CD4-positive, CD25-positive, alpha-beta regulatory T cell (primary cell): ENCODE measurements around the gene TOMM7. TPM values are rescaled to one million over a fixed set of nuclear protein-coding genes. Genes with fewer than 3 reads are reported as not detected.
"Not testable (repeated sequence)": the region's sequence is repeated elsewhere in the genome, so short reads cannot be mapped to it uniquely, and the experiment has no call there.

Source experiments
- ATAC-seq, 2 donors: fragments of 150-1000 bp; cut with Tn5 transposase; one replicate each; pipeline ENCODE4 v1.10.0; 2021; ENCODE audit warnings: low read depth in 2 of 2, moderate number of reproducible peaks in 2 of 2, moderate library complexity in 1 of 2
- DNase-seq, 3 donors: peaks; one replicate each; pipeline versions ENCODE4 v3.0.0 to v3.0.0-alpha.2; 2012 to 2022; ENCODE audit warnings: mixed read lengths in 1 of 3
- H3K27ac ChIP-seq: one replicate; pipeline ENCODE4 v1.7.0; 2013; ENCODE audit warnings: mild to moderate bottlenecking, low read length; ENCODE audit not compliant: insufficient read depth, poor library complexity, severe bottlenecking
- H3K27me3 ChIP-seq: one replicate; pipeline ENCODE4 v1.7.0; 2013; ENCODE audit warnings: low read length; ENCODE audit not compliant: control insufficient read depth, insufficient read depth
- H3K36me3 ChIP-seq: one replicate; pipeline ENCODE4 v1.7.0; 2013; ENCODE audit warnings: mild to moderate bottlenecking, low read length, moderate library complexity; ENCODE audit not compliant: control insufficient read depth, insufficient read depth
- H3K4me1 ChIP-seq: 2 replicates; pipeline ENCODE4 v1.7.0; 2013; ENCODE audit warnings: mild to moderate bottlenecking, low read length; ENCODE audit not compliant: insufficient read depth, control insufficient read depth, poor library complexity, severe bottlenecking
- H3K4me3 ChIP-seq: one replicate; pipeline ENCODE4 v1.7.0; 2013; ENCODE audit warnings: low read depth, mild to moderate bottlenecking, low read length, moderate library complexity
- H3K9me3 ChIP-seq, 2 experiments: 1 replicate in 1 of 2; 2 replicates in 1 of 2; pipeline ENCODE4 v1.7.0; 2013; ENCODE audit warnings: low read length in 2 of 2, mild to moderate bottlenecking in 1 of 2, moderate library complexity in 1 of 2; ENCODE audit not compliant: control insufficient read depth in 2 of 2
- H3K27ac Mint-ChIP-seq, 3 donors: one replicate each; pipeline ENCODE4 v1.8.0; 2020 to 2022; ENCODE audit warnings: mild to moderate bottlenecking in 3 of 3, mixed read lengths in 3 of 3, moderate library complexity in 2 of 3
- H3K27me3 Mint-ChIP-seq: one replicate; pipeline ENCODE4 v1.8.0; 2022; ENCODE audit warnings: mild to moderate bottlenecking, mixed read lengths
- H3K36me3 Mint-ChIP-seq: one replicate; pipeline ENCODE4 v1.8.0; 2020; ENCODE audit warnings: mixed read lengths
- H3K4me1 Mint-ChIP-seq, 4 donors: one replicate each; pipeline ENCODE4 v1.8.0; 2020 to 2022; ENCODE audit warnings: mixed read lengths in 4 of 4, mild to moderate bottlenecking in 1 of 4
- H3K4me3 Mint-ChIP-seq, 4 donors: one replicate each; pipeline ENCODE4 v1.8.0; 2020 to 2022; ENCODE audit warnings: mild to moderate bottlenecking in 4 of 4, mixed read lengths in 4 of 4, moderate library complexity in 3 of 4
- H3K9me3 Mint-ChIP-seq, 7 donors: one replicate each; pipeline ENCODE4 v1.8.0; 2020 to 2022; ENCODE audit warnings: mixed read lengths in 7 of 7, mild to moderate bottlenecking in 3 of 7, moderate library complexity in 2 of 7
- polyA plus RNA-seq, 4 donors: library from polyadenylated mRNA; unstranded; fragments of 300-500 nt; fragmentation: Illumina TruSeq; gene quantifications; one replicate each; pipeline ENCODE4 v1.2.3, GENCODE V29; 2021
- total RNA-seq: library from RNA; stranded (reverse); gene quantifications from one replicate; pipeline ENCODE4 v1.2.3, GENCODE V29; 2022

Gene TOMM7
- total and polyA plus RNA-seq, 5 donors from 2014 or later = 217 to 490 (median 405) TPM

GRCh38 chr7:22842383-22842941 lies 19.8 kb upstream of the TOMM7 start:
- no peaks in the 10 kb centered on the region for H3K36me3 ChIP-seq
- DNase-seq = no peak

GRCh38 chr7:22841954-22842353 lies 19.3 kb upstream of the TOMM7 start:
- DNase-seq = no peak
- peaks cover 0 to 2% (median 0%) of the 10 kb centered on the region in 7 donors for H3K9me3 Mint-ChIP-seq
- no peak overlapping the region for H3K27ac ChIP-seq
- H3K4me3 Mint-ChIP-seq = no peak overlapping the region
- no peak overlapping the region for H3K4me3 ChIP-seq
- no peaks in the 10 kb centered on the region for H3K9me3 ChIP-seq
- H3K4me1 ChIP-seq = no peaks in the 10 kb centered on the region
- no peaks in the 10 kb centered on the region for H3K36me3 ChIP-seq
- H3K27ac Mint-ChIP-seq = no peak overlapping the region
- no peak for ATAC-seq
- peaks cover 19% of the 10 kb centered on the region for H3K27me3 Mint-ChIP-seq
- H3K4me1 Mint-ChIP-seq = no peaks in the 10 kb centered on the region
- no peaks in the 10 kb centered on the region for H3K36me3 Mint-ChIP-seq
- no peaks in the 10 kb centered on the region for H3K27me3 ChIP-seq

More at GRCh38 chr7:22842383-22842941, 19.8 kb upstream of the TOMM7 start:
- no peak for ATAC-seq
- H3K4me3 ChIP-seq = no peak overlapping the region
- Mint-ChIP-seq H3K9me3 (peaks cover 0 to 2% (median 0%) of the 10 kb centered on the region in 7 donors), H3K4me3 (no peak overlapping the region), H3K27me3 (peaks cover 17% of the 10 kb centered on the region), H3K27ac (no peak overlapping the region), H3K4me1 (no peaks in the 10 kb centered on the region), H3K36me3 (no peaks in the 10 kb centered on the region)
- no peaks in the 10 kb centered on the region for H3K9me3 ChIP-seq
- no peaks in the 10 kb centered on the region for H3K27me3 ChIP-seq
- no peak overlapping the region for H3K27ac ChIP-seq
- H3K4me1 ChIP-seq = no peaks in the 10 kb centered on the region

DNA sequence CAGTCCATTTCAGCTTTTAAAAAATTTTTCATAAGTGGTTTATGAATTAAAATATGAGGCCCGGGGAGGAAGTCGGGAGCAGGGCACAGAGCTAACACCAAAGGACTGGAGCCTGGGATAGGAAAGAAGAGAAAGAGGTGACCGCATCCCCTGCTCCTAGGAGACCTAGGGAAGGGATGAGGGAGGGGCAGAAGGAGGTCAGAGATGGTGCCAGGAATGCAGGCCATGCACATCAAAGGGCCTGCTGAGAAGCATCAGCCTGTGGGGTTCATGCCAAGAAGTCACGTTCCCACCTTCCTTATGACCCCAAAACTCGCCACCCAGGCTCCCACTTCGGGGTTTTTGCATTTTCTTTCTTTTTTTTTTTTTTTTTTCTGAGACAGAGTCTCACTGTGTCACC lies 14.7 kb upstream of the TOMM7 start:
- no peaks in the 10 kb centered on the region for H3K4me1 Mint-ChIP-seq
- no peak overlapping the region for H3K4me3 Mint-ChIP-seq
- Histone ChIP-seq H3K27me3 (no peaks in the 10 kb centered on the region), H3K4me3 (no peak overlapping the region), H3K9me3 (no peaks in the 10 kb centered on the region), H3K27ac (no peak overlapping the region), H3K4me1 (no peaks in the 10 kb centered on the region), H3K36me3 (no peaks in the 10 kb centered on the region)
- H3K27ac Mint-ChIP-seq = no peak overlapping the region
- no peaks in the 10 kb centered on the region for H3K36me3 Mint-ChIP-seq
- DNase-seq (no peak), ATAC-seq (no peak)
- H3K27me3 Mint-ChIP-seq = peaks cover 47% of the 10 kb centered on the region
- H3K9me3 Mint-ChIP-seq = no peaks in the 10 kb centered on the region

DNA sequence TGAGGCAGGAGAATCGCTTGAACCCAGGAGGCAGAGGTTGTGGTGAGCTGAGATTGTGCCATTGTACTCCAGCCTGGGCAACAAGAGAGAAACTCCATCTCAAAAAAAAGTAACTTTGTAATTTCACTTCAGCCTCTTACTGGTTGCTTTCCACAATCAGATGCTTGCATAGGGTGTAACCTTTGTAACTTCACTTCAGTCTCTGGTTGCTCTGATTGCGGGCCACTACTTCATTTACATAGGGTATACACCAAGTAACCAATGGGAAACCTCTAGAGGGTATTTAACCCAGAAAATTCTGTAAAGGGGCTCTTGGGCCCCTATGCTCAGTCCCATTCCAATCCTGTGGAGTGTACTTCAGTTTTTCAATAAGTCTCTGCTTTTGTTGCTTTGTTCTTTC lies 13.9 kb upstream of the TOMM7 start:
- not testable (repeated sequence) for H3K4me3 Mint-ChIP-seq, H3K9me3 Mint-ChIP-seq

DNA sequence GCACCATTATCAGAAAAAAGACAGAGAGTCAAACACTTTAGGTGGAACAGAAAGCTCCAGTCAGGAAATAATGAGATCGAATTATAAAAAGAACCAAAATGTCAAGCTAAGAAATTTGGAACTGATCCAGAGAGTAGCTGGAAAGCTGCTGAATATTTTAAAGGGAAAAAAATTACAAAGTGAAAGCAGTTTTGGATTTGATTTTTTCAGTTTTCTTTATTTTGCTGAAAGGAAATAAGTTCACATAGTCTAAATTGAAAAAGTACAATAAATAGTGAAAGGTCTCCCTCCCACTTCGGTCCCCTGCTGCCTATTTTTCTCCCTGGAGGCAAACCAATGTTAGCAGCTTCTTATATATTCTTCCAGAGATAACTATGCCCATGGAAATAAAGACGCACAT lies 11.3 kb upstream of the TOMM7 start:
- H3K4me3 Mint-ChIP-seq = no peak overlapping the region

More for the DNA sequence above, 13.9 kb upstream of the TOMM7 start:
- H3K27me3 Mint-ChIP-seq = peaks cover 53% of the 10 kb centered on the region
- not testable (repeated sequence) for DNase-seq, H3K27ac Mint-ChIP-seq, H3K27me3 ChIP-seq, H3K4me3 ChIP-seq, H3K9me3 ChIP-seq, H3K36me3 ChIP-seq, H3K4me1 ChIP-seq, H3K36me3 Mint-ChIP-seq, ATAC-seq, H3K27ac ChIP-seq, H3K4me1 Mint-ChIP-seq

GRCh38 chr7:22833113-22833855 lies 10.6 kb upstream of the TOMM7 start:
- Mint-ChIP-seq H3K9me3 (no peaks in the 10 kb centered on the region), H3K4me3 (no peak overlapping the region), H3K4me1 (no peaks in the 10 kb centered on the region), H3K27ac (peak overlapping the region in 1 of 3 donors; percentile 5), H3K36me3 (no peaks in the 10 kb centered on the region), H3K27me3 (peaks cover 46% of the 10 kb centered on the region)
- Histone ChIP-seq H3K4me3 (no peak overlapping the region), H3K27me3 (peaks cover 8% of the 10 kb centered on the region), H3K36me3 (no peaks in the 10 kb centered on the region), H3K27ac (no peak overlapping the region), H3K4me1 (no peaks in the 10 kb centered on the region), H3K9me3 (no peaks in the 10 kb centered on the region)
- DNase-seq (no peak), ATAC-seq (no peak)

More for the DNA sequence above, 11.3 kb upstream of the TOMM7 start:
- Mint-ChIP-seq H3K4me1 (no peaks in the 10 kb centered on the region), H3K27ac (no peak overlapping the region), H3K9me3 (no peaks in the 10 kb centered on the region), H3K27me3 (peaks cover 47% of the 10 kb centered on the region), H3K36me3 (no peaks in the 10 kb centered on the region)
- ATAC-seq (no peak), DNase-seq (no peak)
- Histone ChIP-seq H3K4me1 (no peaks in the 10 kb centered on the region), H3K27me3 (peaks cover 8% of the 10 kb centered on the region), H3K27ac (no peak overlapping the region), H3K4me3 (no peak overlapping the region), H3K36me3 (no peaks in the 10 kb centered on the region), H3K9me3 (no peaks in the 10 kb centered on the region)

GRCh38 chr7:22832401-22832800 lies 9.8 kb upstream of the TOMM7 start:
- ATAC-seq (no peak), DNase-seq (no peak)
- H3K9me3 Mint-ChIP-seq = no peaks in the 10 kb centered on the region
- no peaks in the 10 kb centered on the region for H3K4me1 Mint-ChIP-seq
- peaks cover 45% of the 10 kb centered on the region for H3K27me3 Mint-ChIP-seq
- H3K27ac ChIP-seq = no peak overlapping the region
- H3K9me3 ChIP-seq = no peaks in the 10 kb centered on the region
- H3K36me3 Mint-ChIP-seq = no peaks in the 10 kb centered on the region
- no peak overlapping the region for H3K4me3 Mint-ChIP-seq
- H3K4me1 ChIP-seq = no peaks in the 10 kb centered on the region
- no peak overlapping the region for H3K4me3 ChIP-seq
- H3K36me3 ChIP-seq = no peaks in the 10 kb centered on the region
- peaks cover 10% of the 10 kb centered on the region for H3K27me3 ChIP-seq
- no peak overlapping the region for H3K27ac Mint-ChIP-seq
